ENCODE data around the gene USP15.

USP15 gene

DNA sequence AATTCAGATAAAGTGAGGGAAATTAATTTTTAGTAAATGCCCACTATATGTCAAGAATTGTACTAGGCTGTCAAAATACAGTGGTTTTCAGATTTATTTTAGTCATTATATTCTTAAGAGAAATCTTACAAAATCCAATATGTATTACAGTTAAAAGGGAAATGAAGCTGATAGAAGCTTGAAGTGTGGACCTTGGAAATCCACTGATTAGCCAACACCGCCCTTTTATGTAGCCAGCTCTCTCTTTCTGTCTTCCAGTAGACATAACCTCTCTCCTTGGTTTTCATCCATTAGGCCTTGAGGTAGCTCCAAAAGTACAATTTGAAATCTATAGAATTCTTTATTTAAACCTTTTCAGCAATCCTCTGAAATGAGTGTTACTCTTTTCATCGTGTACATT lies 63.2 kb downstream of the USP15 start:
- no peak overlapping the region for H3K9ac ChIP-seq (ENCODE audit: low read depth, low read length)
- no peak for ATAC-seq (ENCODE audit: insufficient read depth, low read depth)
- H3K4me3 ChIP-seq (ENCODE audit: low read depth in 1 of 2, low read length in 2 of 2): no peak overlapping the region
- no peak for DNase-seq
- H3K4me1 ChIP-seq (ENCODE audit: insufficient read depth, low read length): no peaks in the 10 kb centered on the region
- H3K79me2 ChIP-seq (ENCODE audit: insufficient read depth, low read length): peaks cover 40% of the 10 kb centered on the region
- peaks cover 68% of the 10 kb centered on the region for H3K36me3 ChIP-seq (ENCODE audit: insufficient read depth, low read length)
- no peak overlapping the region for H2AFZ ChIP-seq (ENCODE audit: low read depth, low read length)
- TF ChIP-seq EZH2 (IDR thresholded peaks at IDR 0.05; ENCODE audit: borderline replicate concordance, low read depth, low read length, severe bottlenecking): no peak
- no peak for TF ChIP-seq CTCF (IDR thresholded peaks at IDR 0.05; ENCODE audit: borderline replicate concordance, extremely low read depth, low read length, poor library complexity, severe bottlenecking)
- no peaks in the 10 kb centered on the region for H3K27me3 ChIP-seq (ENCODE audit: insufficient read depth, low read length, poor library complexity)
- H3K4me2 ChIP-seq (ENCODE audit: insufficient read depth, low read length): no peak overlapping the region
- H4K20me1 ChIP-seq (ENCODE audit: insufficient read depth, low read length): peaks cover 9% of the 10 kb centered on the region; the same call in 1 of the 2 replicates
- H3K27ac ChIP-seq (ENCODE audit: low read length): no peak overlapping the region
- H3K9me3 ChIP-seq (ENCODE audit: insufficient read depth, low read length, severe bottlenecking): no peaks in the 10 kb centered on the region

GRCh38 chr12:62328296-62328921 lies 68.2 kb downstream of the USP15 start:
- TF ChIP-seq EZH2 (IDR thresholded peaks at IDR 0.05; ENCODE audit: borderline replicate concordance, low read depth, low read length, severe bottlenecking) (no peak), CTCF (IDR thresholded peaks at IDR 0.05; ENCODE audit: borderline replicate concordance, extremely low read depth, low read length, poor library complexity, severe bottlenecking) (no peak)
- Histone ChIP-seq H3K4me3 (ENCODE audit: low read depth in 1 of 2, low read length in 2 of 2) (no peak overlapping the region), H4K20me1 (ENCODE audit: insufficient read depth, low read length) (no peaks in the 10 kb centered on the region; the same call in 1 of the 2 replicates), H3K27me3 (ENCODE audit: insufficient read depth, low read length, poor library complexity) (no peaks in the 10 kb centered on the region), H3K27ac (ENCODE audit: low read length) (no peak overlapping the region), H3K79me2 (ENCODE audit: insufficient read depth, low read length) (peaks cover 32% of the 10 kb centered on the region), H3K9ac (ENCODE audit: low read depth, low read length) (no peak overlapping the region), H3K9me3 (ENCODE audit: insufficient read depth, low read length, severe bottlenecking) (no peaks in the 10 kb centered on the region), H2AFZ (ENCODE audit: low read depth, low read length) (no peak overlapping the region), H3K4me1 (ENCODE audit: insufficient read depth, low read length) (no peaks in the 10 kb centered on the region), H3K4me2 (ENCODE audit: insufficient read depth, low read length) (no peak overlapping the region), H3K36me3 (ENCODE audit: insufficient read depth, low read length) (peaks cover 59% of the 10 kb centered on the region)
- no peak for DNase-seq
- ATAC-seq (ENCODE audit: insufficient read depth, low read depth): no peak

DNA sequence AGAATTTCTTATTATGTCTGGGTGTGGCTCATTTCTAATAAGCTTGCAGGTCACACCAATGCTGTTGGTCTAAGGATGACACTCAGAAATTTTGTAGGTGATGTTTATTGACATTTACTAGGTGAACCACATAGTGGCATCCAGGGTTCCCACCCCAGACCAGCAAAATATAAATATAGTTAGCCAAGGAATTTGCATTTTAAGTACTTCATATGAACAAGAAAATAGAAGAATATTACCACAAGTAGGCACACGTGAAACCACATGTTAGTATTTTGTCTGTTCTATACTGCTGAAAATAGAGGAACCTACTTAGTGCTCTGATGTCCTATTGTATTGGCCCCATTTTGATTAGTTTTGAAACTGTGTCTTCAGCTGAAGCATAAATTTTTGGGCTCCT lies 71.1 kb downstream of the USP15 start:
- Histone ChIP-seq H3K36me3 (ENCODE audit: insufficient read depth, low read length) (peaks cover 58% of the 10 kb centered on the region), H3K4me2 (ENCODE audit: insufficient read depth, low read length) (no peak overlapping the region), H3K79me2 (ENCODE audit: insufficient read depth, low read length) (peaks cover 35% of the 10 kb centered on the region)

More for the DNA sequence above, 71.1 kb downstream of the USP15 start:
- ATAC-seq (ENCODE audit: insufficient read depth, low read depth) (no peak), DNase-seq (no peak)
- H3K27me3 ChIP-seq (ENCODE audit: insufficient read depth, low read length, poor library complexity): no peaks in the 10 kb centered on the region
- no peak overlapping the region for H3K4me3 ChIP-seq (ENCODE audit: low read depth in 1 of 2, low read length in 2 of 2)
- H3K27ac ChIP-seq (ENCODE audit: low read length): no peak overlapping the region
- no peaks in the 10 kb centered on the region for H3K9me3 ChIP-seq (ENCODE audit: insufficient read depth, low read length, severe bottlenecking)
- TF ChIP-seq CTCF (IDR thresholded peaks at IDR 0.05; ENCODE audit: borderline replicate concordance, extremely low read depth, low read length, poor library complexity, severe bottlenecking): no peak
- no peak for TF ChIP-seq EZH2 (IDR thresholded peaks at IDR 0.05; ENCODE audit: borderline replicate concordance, low read depth, low read length, severe bottlenecking)
- no peaks in the 10 kb centered on the region for H3K4me1 ChIP-seq (ENCODE audit: insufficient read depth, low read length)
- H4K20me1 ChIP-seq (ENCODE audit: insufficient read depth, low read length): no peaks in the 10 kb centered on the region
- no peak overlapping the region for H3K9ac ChIP-seq (ENCODE audit: low read depth, low read length)
- H2AFZ ChIP-seq (ENCODE audit: low read depth, low read length): no peak overlapping the region

Data from DND-41 (cell line).